Thymus (tissue), 11 donors: ENCODE results near the gene APBB2. TPM values are rescaled to one million over a fixed set of nuclear protein-coding genes. Genes with fewer than 3 reads are reported as not detected.

Experiments
- DNase-seq, 9 donors: peaks; one replicate each; pipeline ENCODE4 v3.0.0-alpha.2; 2013; ENCODE audit warnings: low spot score in 9 of 9, low read depth in 6 of 9, missing footprints in 1 of 9
- H3K27ac ChIP-seq, 2 donors: one replicate each; pipeline ENCODE4 v1.5.1; 2013; ENCODE audit warnings: control low read depth in 1 of 2, low read depth in 1 of 2, low read length in 1 of 2, mild to moderate bottlenecking in 1 of 2, moderate library complexity in 1 of 2
- H3K27me3 ChIP-seq, 2 donors: one replicate each; pipeline ENCODE4 v1.5.1; 2013; ENCODE audit warnings: low read length in 1 of 2; ENCODE audit not compliant: control insufficient read depth in 2 of 2, insufficient read depth in 1 of 2
- H3K36me3 ChIP-seq, 2 donors: one replicate each; pipeline ENCODE4 v1.5.1; 2013; ENCODE audit warnings: low read length in 1 of 2, mild to moderate bottlenecking in 1 of 2, moderate library complexity in 1 of 2; ENCODE audit not compliant: control insufficient read depth in 2 of 2, insufficient read depth in 2 of 2
- H3K4me1 ChIP-seq, 2 donors: one replicate each; pipeline ENCODE4 v1.5.1; 2013; ENCODE audit warnings: low read length in 2 of 2; ENCODE audit not compliant: control insufficient read depth in 2 of 2, insufficient read depth in 2 of 2
- H3K4me3 ChIP-seq, 2 donors: one replicate each; pipeline ENCODE4 v1.5.1; 2013; ENCODE audit warnings: low read length in 2 of 2, control low read depth in 1 of 2, mild to moderate bottlenecking in 1 of 2
- H3K9me3 ChIP-seq, 2 donors: one replicate each; pipeline ENCODE4 v1.5.1; 2013; ENCODE audit warnings: low read length in 1 of 2, mild to moderate bottlenecking in 1 of 2; ENCODE audit not compliant: control insufficient read depth in 2 of 2, insufficient read depth in 1 of 2
- WGBS: extraction: QIAGEN DNeasy Blood & Tissue Kit; methylation state at CpG from one replicate; pipeline ENCODE4 v1.1.7; 2013; 5-methylcytosine and 5-hydroxymethylcytosine counted together
- polyA plus RNA-seq: library from polyadenylated mRNA; stranded (reverse); fragments of 200-250 nt; gene quantifications from one replicate; pipeline ENCODE4 v1.2.3, GENCODE V29; 2013
- total RNA-seq: library from RNA; stranded (reverse); fragments of 120-200 nt; gene quantifications from one replicate; pipeline ENCODE4 v1.2.4, GENCODE V29; 2013
- donor health status: healthy.

APBB2 gene
- total and polyA plus RNA-seq, 2 donors = 10.0 to 20.2 TPM

- Histone ChIP-seq H3K4me1 (no peaks in the 10 kb centered on the region), H3K36me3 (no peaks in the 10 kb centered on the region), H3K4me3 (no peak overlapping the region), H3K27me3 (no peaks in the 10 kb centered on the region), H3K27ac (no peak overlapping the region), H3K9me3 (no peaks in the 10 kb centered on the region)
- no peak for DNase-seq
- WGBS = 97% methylated on average over 10 of the region's 10 CpGs
Observed at GRCh38 chr4:41160012-41160789, 54.1 kb downstream of the APBB2 start.

GRCh38 chr4:41158756-41159155 is 55.6 kb downstream of the APBB2 start:
- H3K9me3 ChIP-seq = no peaks in the 10 kb centered on the region
- H3K27ac ChIP-seq = no peak overlapping the region
- no peaks in the 10 kb centered on the region for H3K27me3 ChIP-seq
- H3K36me3 ChIP-seq = no peaks in the 10 kb centered on the region
- 96% methylated on average over 5 of the region's 5 CpGs for WGBS
- DNase-seq = no peak
- no peaks in the 10 kb centered on the region for H3K4me1 ChIP-seq
- no peak overlapping the region for H3K4me3 ChIP-seq

- WGBS = 94% methylated on average over 1 of the region's 1 CpG
- no peaks in the 10 kb centered on the region for H3K4me1 ChIP-seq
- no peak overlapping the region for H3K4me3 ChIP-seq
- H3K36me3 ChIP-seq = no peaks in the 10 kb centered on the region
- no peak for DNase-seq
- H3K9me3 ChIP-seq = no peaks in the 10 kb centered on the region
- H3K27me3 ChIP-seq = no peaks in the 10 kb centered on the region
- H3K27ac ChIP-seq = no peak overlapping the region
Observed at GRCh38 chr4:41158274-41158673, 56.1 kb downstream of the APBB2 start.

GRCh38 chr4:41157009-41157408 is 57.3 kb downstream of the APBB2 start:
- DNase-seq = no peak
- H3K27me3 ChIP-seq = no peaks in the 10 kb centered on the region
- H3K9me3 ChIP-seq = no peaks in the 10 kb centered on the region
- H3K27ac ChIP-seq = no peak overlapping the region
- WGBS = 93% methylated on average over 6 of the region's 6 CpGs
- H3K36me3 ChIP-seq = no peaks in the 10 kb centered on the region
- no peaks in the 10 kb centered on the region for H3K4me1 ChIP-seq
- H3K4me3 ChIP-seq = no peak overlapping the region

GRCh38 chr4:41156574-41156973 is 57.8 kb downstream of the APBB2 start:
- Histone ChIP-seq H3K27ac (no peak overlapping the region), H3K27me3 (no peaks in the 10 kb centered on the region), H3K9me3 (no peaks in the 10 kb centered on the region), H3K4me3 (no peak overlapping the region), H3K36me3 (no peaks in the 10 kb centered on the region), H3K4me1 (no peaks in the 10 kb centered on the region)
- no peak for DNase-seq
- 96% methylated on average over 10 of the region's 10 CpGs for WGBS

GRCh38 chr4:41155194-41155830 is 59.0 kb downstream of the APBB2 start:
- Histone ChIP-seq H3K36me3 (no peaks in the 10 kb centered on the region), H3K27ac (no peak overlapping the region), H3K4me1 (no peaks in the 10 kb centered on the region), H3K27me3 (no peaks in the 10 kb centered on the region), H3K4me3 (no peak overlapping the region), H3K9me3 (no peaks in the 10 kb centered on the region)
- DNase-seq = no peak
- WGBS = 92% methylated on average over 5 of the region's 5 CpGs

GRCh38 chr4:41154814-41155177 is 59.5 kb downstream of the APBB2 start:
- H3K27ac ChIP-seq = no peak overlapping the region
- no peaks in the 10 kb centered on the region for H3K27me3 ChIP-seq
- no peaks in the 10 kb centered on the region for H3K4me1 ChIP-seq
- WGBS = 95% methylated on average over 5 of the region's 5 CpGs
- no peaks in the 10 kb centered on the region for H3K9me3 ChIP-seq
- no peak overlapping the region for H3K4me3 ChIP-seq
- no peaks in the 10 kb centered on the region for H3K36me3 ChIP-seq
- DNase-seq = no peak

- H3K9me3 ChIP-seq = no peaks in the 10 kb centered on the region
- no peak overlapping the region for H3K4me3 ChIP-seq
- H3K27me3 ChIP-seq = no peaks in the 10 kb centered on the region
- H3K36me3 ChIP-seq = no peaks in the 10 kb centered on the region
- 76% methylated on average over 6 of the region's 6 CpGs for WGBS
- H3K27ac ChIP-seq = no peak overlapping the region
- no peaks in the 10 kb centered on the region for H3K4me1 ChIP-seq
- DNase-seq = no peak
Observed at GRCh38 chr4:41154010-41154813, 60.1 kb downstream of the APBB2 start.

- Histone ChIP-seq H3K4me1 (no peaks in the 10 kb centered on the region), H3K36me3 (no peaks in the 10 kb centered on the region), H3K9me3 (no peaks in the 10 kb centered on the region), H3K27me3 (no peaks in the 10 kb centered on the region), H3K27ac (no peak overlapping the region), H3K4me3 (no peak overlapping the region)
- 92% methylated on average over 2 of the region's 2 CpGs for WGBS
- no peak for DNase-seq
Observed at GRCh38 chr4:41150401-41150800, 63.9 kb downstream of the APBB2 start.
